NCI-H748 (cell line): Measurements from ENCODE around the gene METTL25B.

Experiments
- DNase-seq: peaks from one replicate; lab custom pipeline; 2025; ENCODE audit not compliant: unreplicated experiment; lab: John Stamatoyannopoulos, UW

The METTL25B gene

GRCh38 chr1:156767101-156767878 is 39.0 kb downstream of the METTL25B start, which contains the start of gene PRCC:
TSS of gene PRCC (plus strand) at chr1:156767535. CDS start at chr1:156767772, 237 bp downstream.
- peak; percentile 100 for DNase-seq

- DNase-seq: peak; percentile 61
Measured at GRCh38 chr1:156767879-156768604, 39.8 kb downstream of the METTL25B start.

DNA sequence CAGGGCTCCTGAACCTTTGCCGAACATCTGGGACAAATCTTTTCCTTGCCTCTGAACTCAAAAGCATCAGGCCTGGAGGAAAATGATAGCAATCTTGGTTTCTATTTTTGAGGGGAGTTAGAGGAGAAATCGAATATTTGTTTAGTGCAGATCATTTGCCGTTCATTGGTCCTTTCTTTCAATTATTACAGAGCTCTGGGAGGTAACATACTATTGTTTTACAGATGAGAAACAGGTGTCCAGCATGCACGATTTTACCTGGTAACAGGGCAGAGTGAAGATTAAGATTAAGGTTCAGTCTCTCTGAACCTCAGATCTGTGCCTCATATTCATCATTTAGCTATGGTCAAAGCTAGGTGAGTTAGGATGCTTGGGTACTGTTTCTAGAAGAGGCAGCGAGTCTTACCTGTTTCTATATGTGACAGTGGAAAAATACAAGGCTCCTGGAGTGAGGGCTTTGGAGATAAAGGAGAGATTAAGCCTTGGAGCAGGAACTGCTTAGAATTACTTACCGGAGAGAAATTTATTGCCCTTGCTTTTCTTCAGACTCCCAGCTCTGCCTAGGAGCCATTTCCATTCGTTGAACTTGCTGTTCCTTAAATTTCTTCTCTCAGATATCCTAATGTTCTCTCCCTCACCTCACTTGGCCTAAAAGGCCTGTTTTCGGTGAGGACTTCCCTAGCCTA is 40.5 kb downstream of the METTL25B start:
- no peak for DNase-seq

- no peak for DNase-seq
Measured at GRCh38 chr1:156772222-156772621, 44.0 kb downstream of the METTL25B start.

DNA sequence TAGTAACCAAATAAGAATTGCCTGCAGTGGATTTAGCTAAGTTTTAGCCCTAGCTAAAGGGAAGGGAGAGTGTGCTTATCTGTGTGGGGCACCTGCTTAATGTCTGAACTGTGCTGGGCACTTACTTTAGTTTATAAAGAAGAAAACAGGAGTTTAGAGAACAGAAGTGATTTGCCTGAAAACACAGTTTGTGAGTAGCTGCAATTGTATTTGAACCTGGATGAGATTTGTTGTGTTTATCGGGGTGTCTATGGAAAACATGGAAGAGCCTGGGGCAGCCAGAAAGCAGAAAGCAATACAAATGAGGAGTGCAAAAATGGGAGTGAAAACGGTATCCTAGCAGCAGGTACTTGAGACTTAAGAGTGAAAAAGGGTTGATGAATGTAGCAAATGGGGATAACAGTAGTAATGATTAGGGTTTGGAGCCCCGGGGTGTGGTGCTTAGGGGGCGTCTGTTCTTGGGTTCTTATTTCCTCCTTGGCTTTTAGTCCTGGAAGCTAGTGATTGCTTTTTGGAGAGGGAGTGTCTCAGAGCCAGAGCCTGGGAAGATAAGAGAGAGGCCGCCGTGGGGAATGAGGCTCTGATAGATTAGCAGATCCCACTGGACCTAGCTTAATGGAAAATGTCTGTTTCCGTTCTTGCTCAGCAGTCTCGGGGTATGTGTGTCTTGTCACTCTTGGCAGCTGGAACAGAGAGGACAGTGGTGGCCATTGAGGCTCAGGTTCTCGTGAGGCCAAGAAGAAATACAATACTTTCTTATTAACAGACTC is 44.6 kb downstream of the METTL25B start:
- DNase-seq: no peak

- DNase-seq: no peak
Measured at GRCh38 chr1:156773607-156774006, 45.3 kb downstream of the METTL25B start.

- DNase-seq: no peak
Measured at GRCh38 chr1:156775799-156776198, 47.5 kb downstream of the METTL25B start.

DNA sequence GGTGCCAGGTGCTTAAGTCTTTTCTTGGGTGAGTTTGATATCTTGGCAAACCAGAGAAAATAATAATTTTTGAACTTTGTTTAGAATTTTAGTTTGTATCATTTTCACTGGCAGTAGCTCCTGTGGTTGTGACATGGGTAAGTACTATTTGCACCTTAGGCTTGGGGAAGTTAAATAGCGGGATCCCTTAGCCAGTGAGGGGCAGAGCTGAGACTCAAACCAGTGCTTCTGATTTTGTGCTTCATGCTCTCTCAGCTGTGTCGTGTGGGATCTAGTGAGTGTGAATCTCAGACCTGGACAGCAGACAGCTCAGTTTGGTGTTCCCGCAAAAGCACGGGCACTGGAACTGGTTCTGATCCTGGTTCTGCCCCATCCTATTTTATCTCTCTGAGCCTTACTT is 48.7 kb downstream of the METTL25B start:
- DNase-seq: no peak

DNA sequence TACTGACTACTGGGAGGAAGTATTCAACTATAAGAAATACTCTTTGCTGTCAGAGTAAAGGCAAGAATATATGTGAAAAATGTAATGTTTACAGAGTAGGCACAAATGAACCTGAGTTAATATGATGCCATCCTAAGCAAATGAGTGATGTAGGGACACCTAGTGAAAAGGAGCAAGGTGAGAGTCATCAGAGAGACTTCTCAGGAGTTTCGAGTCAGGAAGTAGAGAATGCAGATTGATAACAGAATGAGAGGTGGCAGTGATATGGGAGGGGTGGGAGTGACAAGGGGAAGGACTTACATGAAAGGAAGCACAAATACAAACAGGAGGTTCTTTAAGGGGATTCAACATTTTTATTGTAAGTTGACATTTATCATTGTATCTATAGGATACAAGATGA is 49.3 kb downstream of the METTL25B start:
- DNase-seq: no peak

- no peak for DNase-seq
Measured at GRCh38 chr1:156781585-156782186, 53.4 kb downstream of the METTL25B start.

DNA sequence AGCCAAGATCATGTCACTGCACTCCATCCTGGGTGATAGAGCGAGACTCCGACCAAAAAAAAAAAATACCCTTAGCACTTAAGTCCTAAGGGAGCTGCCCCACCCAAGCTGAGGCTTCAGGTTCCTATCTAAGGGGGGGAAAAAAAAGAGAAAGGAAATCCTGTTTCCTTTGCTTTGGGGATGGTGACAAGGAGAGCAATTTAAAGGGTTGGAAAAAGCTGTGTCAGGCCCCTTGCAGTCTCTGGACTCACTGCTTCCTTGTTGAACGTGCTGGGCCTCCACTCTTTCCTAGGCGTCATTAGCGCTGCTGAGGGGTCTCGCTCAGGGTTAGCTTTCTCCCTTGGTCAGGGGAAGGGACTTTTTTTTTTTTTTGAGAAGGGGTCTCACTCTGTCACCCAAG is 57.2 kb downstream of the METTL25B start:
- DNase-seq: no peak
